Measurements from ENCODE around the gene FMN2.

The FMN2 gene

GRCh38 chr1:240136402-240136801, 44.7 kb downstream of the FMN2 start:
- no CpG with 5 or more reads among the region's 3 CpGs for WGBS (ENCODE audit: extremely low coverage, insufficient coverage, insufficient read length)
- Histone ChIP-seq H3K4ac (ENCODE audit: low read depth, low read length) (no peak overlapping the region), H2BK5ac (ENCODE audit: low read depth, low read length, poor library complexity) (no peak overlapping the region), H3K36me3 (ENCODE audit: control insufficient read depth in 1 of 2, insufficient read depth in 2 of 2, low read length in 2 of 2) (no peaks in the 10 kb centered on the region), H3K79me1 (ENCODE audit: low read length) (no peaks in the 10 kb centered on the region), H3K14ac (ENCODE audit: low read length) (no peak overlapping the region), H3K9ac (ENCODE audit: low read length) (no peak overlapping the region), H4K8ac (ENCODE audit: low read depth, low read length) (no peak overlapping the region), H3K4me1 (ENCODE audit: control insufficient read depth in 1 of 2, insufficient read depth in 2 of 2, low read length in 2 of 2) (no peaks in the 10 kb centered on the region), H2BK12ac (ENCODE audit: low read length) (no peak overlapping the region), H2AFZ (ENCODE audit: insufficient read depth, low read length, poor library complexity) (no peak overlapping the region), H3K27me3 (ENCODE audit: insufficient read depth, low read length) (no peaks in the 10 kb centered on the region), H3K4me2 (ENCODE audit: low read length) (no peak overlapping the region), H3K9me3 (ENCODE audit: insufficient read depth, low read depth, low read length) (no peaks in the 10 kb centered on the region), H3K27ac (ENCODE audit: low read depth, low read length) (no peak overlapping the region), H4K12ac (ENCODE audit: low read depth, low read length) (no peak overlapping the region), H3K18ac (ENCODE audit: low read length) (no peak overlapping the region), H3K4me3 (ENCODE audit: low read depth, low read length) (no peak overlapping the region), H4K91ac (ENCODE audit: low read depth, low read length) (no peak overlapping the region), H3K79me2 (ENCODE audit: control insufficient read depth, insufficient read depth, low read length, poor library complexity) (no peaks in the 10 kb centered on the region), H2AK5ac (ENCODE audit: low read length) (no peak overlapping the region), H2BK120ac (ENCODE audit: insufficient read depth, low read length, poor library complexity) (no peak overlapping the region), H3K23ac (ENCODE audit: low read length) (no peak overlapping the region)
- DNase-seq: no peak

- no peak overlapping the region for H2BK5ac ChIP-seq (ENCODE audit: low read depth, low read length, poor library complexity)
- no peak overlapping the region for H2AFZ ChIP-seq (ENCODE audit: insufficient read depth, low read length, poor library complexity)
- H2AK5ac ChIP-seq (ENCODE audit: low read length): no peak overlapping the region
- no peak overlapping the region for H2BK120ac ChIP-seq (ENCODE audit: insufficient read depth, low read length, poor library complexity)
- DNase-seq: no peak
- no peak overlapping the region for H3K27ac ChIP-seq (ENCODE audit: low read depth, low read length)
- H3K27me3 ChIP-seq (ENCODE audit: insufficient read depth, low read length): no peaks in the 10 kb centered on the region
- no peaks in the 10 kb centered on the region for H3K79me2 ChIP-seq (ENCODE audit: control insufficient read depth, insufficient read depth, low read length, poor library complexity)
- peak overlapping the region; percentile 27 for H3K23ac ChIP-seq (ENCODE audit: low read length)
- H3K14ac ChIP-seq (ENCODE audit: low read length): no peak overlapping the region
- WGBS (ENCODE audit: extremely low coverage, insufficient coverage, insufficient read length): no CpG with 5 or more reads among the region's 4 CpGs
- H3K18ac ChIP-seq (ENCODE audit: low read length): no peak overlapping the region
- no peak overlapping the region for H4K12ac ChIP-seq (ENCODE audit: low read depth, low read length)
- H2BK12ac ChIP-seq (ENCODE audit: low read length): no peak overlapping the region
- H3K4me2 ChIP-seq (ENCODE audit: low read length): no peak overlapping the region
- no peak overlapping the region for H3K9ac ChIP-seq (ENCODE audit: low read length)
- H4K8ac ChIP-seq (ENCODE audit: low read depth, low read length): no peak overlapping the region
- no peaks in the 10 kb centered on the region for H3K36me3 ChIP-seq (ENCODE audit: control insufficient read depth in 1 of 2, insufficient read depth in 2 of 2, low read length in 2 of 2)
- no peaks in the 10 kb centered on the region for H3K4me1 ChIP-seq (ENCODE audit: control insufficient read depth in 1 of 2, insufficient read depth in 2 of 2, low read length in 2 of 2)
- no peak overlapping the region for H3K4me3 ChIP-seq (ENCODE audit: low read depth, low read length)
- no peak overlapping the region for H3K4ac ChIP-seq (ENCODE audit: low read depth, low read length)
- no peak overlapping the region for H4K91ac ChIP-seq (ENCODE audit: low read depth, low read length)
- H3K79me1 ChIP-seq (ENCODE audit: low read length): no peaks in the 10 kb centered on the region
- H3K9me3 ChIP-seq (ENCODE audit: insufficient read depth, low read depth, low read length): peaks cover 2% of the 10 kb centered on the region
These were observed 47.2 kb downstream of the FMN2 start for GRCh38 chr1:240138867-240139266.

- Histone ChIP-seq H4K8ac (ENCODE audit: low read depth, low read length) (no peak overlapping the region), H3K4ac (ENCODE audit: low read depth, low read length) (no peak overlapping the region), H4K12ac (ENCODE audit: low read depth, low read length) (no peak overlapping the region), H3K23ac (ENCODE audit: low read length) (no peak overlapping the region), H2BK120ac (ENCODE audit: insufficient read depth, low read length, poor library complexity) (no peak overlapping the region), H2BK12ac (ENCODE audit: low read length) (no peak overlapping the region), H4K91ac (ENCODE audit: low read depth, low read length) (no peak overlapping the region), H3K4me1 (ENCODE audit: control insufficient read depth in 1 of 2, insufficient read depth in 2 of 2, low read length in 2 of 2) (no peaks in the 10 kb centered on the region), H3K14ac (ENCODE audit: low read length) (no peak overlapping the region), H2AFZ (ENCODE audit: insufficient read depth, low read length, poor library complexity) (no peak overlapping the region), H2AK5ac (ENCODE audit: low read length) (no peak overlapping the region), H3K4me3 (ENCODE audit: low read depth, low read length) (no peak overlapping the region), H2BK5ac (ENCODE audit: low read depth, low read length, poor library complexity) (no peak overlapping the region), H3K79me2 (ENCODE audit: control insufficient read depth, insufficient read depth, low read length, poor library complexity) (no peaks in the 10 kb centered on the region), H3K27ac (ENCODE audit: low read depth, low read length) (no peak overlapping the region), H3K18ac (ENCODE audit: low read length) (no peak overlapping the region), H3K9ac (ENCODE audit: low read length) (no peak overlapping the region), H3K36me3 (ENCODE audit: control insufficient read depth in 1 of 2, insufficient read depth in 2 of 2, low read length in 2 of 2) (no peaks in the 10 kb centered on the region), H3K9me3 (ENCODE audit: insufficient read depth, low read depth, low read length) (peaks cover 2% of the 10 kb centered on the region), H3K79me1 (ENCODE audit: low read length) (no peaks in the 10 kb centered on the region), H3K4me2 (ENCODE audit: low read length) (no peak overlapping the region), H3K27me3 (ENCODE audit: insufficient read depth, low read length) (no peaks in the 10 kb centered on the region)
- WGBS (ENCODE audit: extremely low coverage, insufficient coverage, insufficient read length): no CpG with 5 or more reads among the region's 5 CpGs
- DNase-seq: no peak
These were observed 47.8 kb downstream of the FMN2 start for GRCh38 chr1:240139511-240139910.

- Histone ChIP-seq H4K12ac (ENCODE audit: low read depth, low read length) (no peak overlapping the region), H3K18ac (ENCODE audit: low read length) (no peak overlapping the region)
These were observed 53.4 kb downstream of the FMN2 start for GRCh38 chr1:240145120-240145519.

More at GRCh38 chr1:240145120-240145519, 53.4 kb downstream of the FMN2 start:
- Histone ChIP-seq H3K9me3 (ENCODE audit: insufficient read depth, low read depth, low read length) (peaks cover 2% of the 10 kb centered on the region), H3K9ac (ENCODE audit: low read length) (no peak overlapping the region), H3K36me3 (ENCODE audit: control insufficient read depth in 1 of 2, insufficient read depth in 2 of 2, low read length in 2 of 2) (no peaks in the 10 kb centered on the region), H3K79me1 (ENCODE audit: low read length) (no peaks in the 10 kb centered on the region), H3K27ac (ENCODE audit: low read depth, low read length) (no peak overlapping the region), H3K14ac (ENCODE audit: low read length) (no peak overlapping the region), H4K91ac (ENCODE audit: low read depth, low read length) (no peak overlapping the region), H2BK120ac (ENCODE audit: insufficient read depth, low read length, poor library complexity) (no peak overlapping the region), H3K4me3 (ENCODE audit: low read depth, low read length) (no peak overlapping the region), H3K4ac (ENCODE audit: low read depth, low read length) (no peak overlapping the region), H3K4me2 (ENCODE audit: low read length) (no peak overlapping the region), H2BK12ac (ENCODE audit: low read length) (no peak overlapping the region), H3K23ac (ENCODE audit: low read length) (no peak overlapping the region), H4K8ac (ENCODE audit: low read depth, low read length) (no peak overlapping the region), H2AK5ac (ENCODE audit: low read length) (no peak overlapping the region), H3K4me1 (ENCODE audit: control insufficient read depth in 1 of 2, insufficient read depth in 2 of 2, low read length in 2 of 2) (no peaks in the 10 kb centered on the region), H3K79me2 (ENCODE audit: control insufficient read depth, insufficient read depth, low read length, poor library complexity) (no peaks in the 10 kb centered on the region), H2BK5ac (ENCODE audit: low read depth, low read length, poor library complexity) (no peak overlapping the region), H2AFZ (ENCODE audit: insufficient read depth, low read length, poor library complexity) (no peak overlapping the region), H3K27me3 (ENCODE audit: insufficient read depth, low read length) (no peaks in the 10 kb centered on the region)
- WGBS (ENCODE audit: extremely low coverage, insufficient coverage, insufficient read length): no CpG with 5 or more reads among the region's 14 CpGs
- no peak for DNase-seq

Data from trophoblast cell (in vitro differentiated cells and primary cell).